A549 (cell line): ENCODE data around the gene LEKR1. TPM values are rescaled to one million over a fixed set of nuclear protein-coding genes. Genes with fewer than 3 reads are reported as not detected.

Source experiments
- ATAC-seq, 2 experiments: fragments of 200-7000 bp in 1 of 2; fragments of >200 bp in 1 of 2; cut with Nextera tagmentation in 1 of 2; cut with Tn5 transposase in 1 of 2; 3 replicates each; pipeline versions ENCODE4 v1.8.0 to v1.9.1; 2018 to 2020; ENCODE audit warnings: mild to moderate bottlenecking in 1 of 2, moderate library complexity in 1 of 2
- CTCF ChIA-PET: fragments of 300-600 bp; sonication (Branson Sonifier 250); formaldehyde crosslinking; extraction: SDS; loops from one replicate; lab custom pipeline; 2021; ENCODE audit warnings: antibody characterized with exemption, inconsistent platforms; lab: Yijun Ruan, JAX
- POLR2A ChIA-PET: fragments of 350-600 bp; formaldehyde crosslinking; extraction: SDS; loops from one replicate; lab custom pipeline; 2021; ENCODE audit warnings: antibody characterized with exemption, inconsistent platforms; lab: Yijun Ruan, JAX
- DNase-seq, 2 experiments: peaks; one replicate each; pipeline versions ENCODE4 v3.0.0 to v3.0.0-alpha.2; 2011 to 2016; ENCODE audit warnings: low read depth in 1 of 2, low spot score in 1 of 2
- FAIRE-seq: peaks from 2 replicates; lab custom pipeline; 2011; peaks lifted over from hg19 to GRCh38; lab: Jason Lieb, UNC
- H3K27ac ChIP-seq, 2 experiments: fragments of >200 bp; sonication (Bioruptor Twin); formaldehyde crosslinking; 3 replicates each; pipeline ENCODE4 v1.5.1; 2016 to 2017
- H3K4me1 ChIP-seq: fragments of >200 bp; sonication (Bioruptor Twin); formaldehyde crosslinking; 3 replicates; pipeline ENCODE4 v1.6.1; 2016
- H3K4me2 ChIP-seq: fragments of >200 bp; sonication (Bioruptor Twin); formaldehyde crosslinking; 3 replicates; pipeline ENCODE4 v1.6.1; 2016
- H3K4me3 ChIP-seq: fragments of >200 bp; sonication (Bioruptor Twin); formaldehyde crosslinking; 3 replicates; pipeline ENCODE4 v1.5.1; 2016
- H3K9me3 ChIP-seq: fragments of >200 bp; sonication (Bioruptor Twin); formaldehyde crosslinking; 3 replicates; pipeline ENCODE4 v1.6.1; 2016
- BHLHE40 ChIP-seq: IDR thresholded peaks from 2 replicates; pipeline ENCODE4 v1.6.1; 2012; ENCODE audit warnings: low read depth, low read length, inconsistent platforms
- CEBPB ChIP-seq, 2 experiments: fragments of >200 bp in 1 of 2; sonication (Bioruptor Twin) in 1 of 2; formaldehyde crosslinking in 1 of 2; IDR thresholded peaks; 2 replicates each; pipeline ENCODE4 v1.6.1; 2012 to 2016
- ESRRA ChIP-seq: fragments of 150-350 bp; IDR thresholded peaks from 2 replicates; pipeline ENCODE4 v1.6.1; 2014; ENCODE audit warnings: mild to moderate bottlenecking, low read length, borderline replicate concordance
- HOXA7 ChIP-seq: fragments of 250-450 bp; sonication (Bioruptor Pico); IDR thresholded peaks from 2 replicates; pipeline ENCODE4 v1.5.0; 2020; ENCODE audit warnings: mild to moderate bottlenecking, moderate library complexity
- HOXB13 ChIP-seq: fragments of 250-450 bp; sonication (Bioruptor Pico); IDR thresholded peaks from 2 replicates; pipeline ENCODE4 v1.5.0; 2020; ENCODE audit warnings: low read depth, mild to moderate bottlenecking, moderate library complexity
- HOXB5 ChIP-seq: fragments of 250-450 bp; sonication (Bioruptor Pico); IDR thresholded peaks from 2 replicates; pipeline ENCODE4 v1.5.0; 2020; ENCODE audit warnings: mild to moderate bottlenecking, moderate library complexity
- KDM1A ChIP-seq: fragments of 200-600 bp; sonication (generic); IDR thresholded peaks from 2 replicates; pipeline ENCODE4 v1.6.1; 2016; ENCODE audit warnings: low read depth, mild to moderate bottlenecking
- MAFK ChIP-seq: fragments of 450-650 bp; IDR thresholded peaks from 2 replicates; pipeline ENCODE4 v1.6.1; 2014; ENCODE audit not compliant: partially characterized antibody
- MAZ ChIP-seq: fragments of 150-350 bp; IDR thresholded peaks from 2 replicates; pipeline ENCODE4 v1.6.1; 2014; ENCODE audit warnings: antibody characterized with exemption, low read depth, low read length, borderline replicate concordance
- NR3C1 ChIP-seq: fragments of >200 bp; sonication (Bioruptor Twin); formaldehyde crosslinking; IDR thresholded peaks from 3 replicates; pipeline ENCODE4 v1.6.1; 2017
- PHF8 ChIP-seq: fragments of 200-600 bp; sonication (generic); IDR thresholded peaks from 2 replicates; pipeline ENCODE4 v1.6.1; 2016; ENCODE audit warnings: low read depth, mild to moderate bottlenecking, antibody characterized with exemption, moderate library complexity, borderline replicate concordance
- RCOR1 ChIP-seq: fragments of 150-350 bp; IDR thresholded peaks from 2 replicates; pipeline ENCODE4 v1.6.1; 2014; ENCODE audit warnings: antibody characterized with exemption, low read length, low read depth
- RNF2 ChIP-seq: fragments of 200-600 bp; sonication (generic); IDR thresholded peaks from 2 replicates; pipeline ENCODE4 v1.6.1; 2016; ENCODE audit warnings: low read depth, mild to moderate bottlenecking, antibody characterized with exemption, moderate library complexity, borderline replicate concordance
- SREBF2 ChIP-seq: fragments of 450-650 bp; IDR thresholded peaks from 2 replicates; pipeline ENCODE4 v1.6.1; 2014; ENCODE audit warnings: mild to moderate bottlenecking, moderate library complexity
- TFCP2L1 ChIP-seq: fragments of 250-450 bp; sonication (Bioruptor Pico); IDR thresholded peaks from 2 replicates; pipeline ENCODE4 v1.5.0; 2021; ENCODE audit warnings: mild to moderate bottlenecking
- WGBS: methylation state at CpG from one replicate; pipeline ENCODE4 v1.1.6; 2017; ENCODE audit errors: missing lambda C conversion rate; 5-methylcytosine and 5-hydroxymethylcytosine counted together
- polyA plus RNA-seq, 4 experiments: library from polyadenylated mRNA; depleted of rRNA in 3 of 4; stranded (reverse); fragments of >200 nt; fragmentation: RNase III in 1 of 4; extraction: RNeasy Plus Mini Kit Qiagen cat#74134 plus additional on column Dnase treatment in 1 of 4; gene quantifications; 2 replicates in 3 of 4; 3 replicates in 1 of 4; pipeline ENCODE4 v1.2.3, GENCODE V29; 2011 to 2017
- TF ChIP-seq, protein P1 (sequence below): fragments of 250-450 bp; sonication (Bioruptor Pico); IDR thresholded peaks from 2 replicates; pipeline ENCODE4 v1.5.0; 2021; ENCODE audit warnings: mild to moderate bottlenecking, moderate library complexity, borderline replicate concordance
- TF ChIP-seq, protein P2 (sequence below): IDR thresholded peaks from 2 replicates; pipeline ENCODE4 v1.6.1; 2012; ENCODE audit warnings: low read depth, borderline replicate concordance
- TF ChIP-seq, protein P3 (sequence below): fragments of 250-450 bp; sonication (Bioruptor Pico); IDR thresholded peaks from 2 replicates; pipeline ENCODE4 v1.5.0; 2020; ENCODE audit warnings: low read depth, mild to moderate bottlenecking, moderate library complexity
- TF ChIP-seq, protein P4 (sequence below): IDR thresholded peaks from 2 replicates; pipeline ENCODE4 v1.6.1; 2012

Gene LEKR1
- polyA plus RNA-seq, 2 of the 4 experiments (the other 2 are of a cell fraction), result 1.3 to 1.4 TPM

DNA sequence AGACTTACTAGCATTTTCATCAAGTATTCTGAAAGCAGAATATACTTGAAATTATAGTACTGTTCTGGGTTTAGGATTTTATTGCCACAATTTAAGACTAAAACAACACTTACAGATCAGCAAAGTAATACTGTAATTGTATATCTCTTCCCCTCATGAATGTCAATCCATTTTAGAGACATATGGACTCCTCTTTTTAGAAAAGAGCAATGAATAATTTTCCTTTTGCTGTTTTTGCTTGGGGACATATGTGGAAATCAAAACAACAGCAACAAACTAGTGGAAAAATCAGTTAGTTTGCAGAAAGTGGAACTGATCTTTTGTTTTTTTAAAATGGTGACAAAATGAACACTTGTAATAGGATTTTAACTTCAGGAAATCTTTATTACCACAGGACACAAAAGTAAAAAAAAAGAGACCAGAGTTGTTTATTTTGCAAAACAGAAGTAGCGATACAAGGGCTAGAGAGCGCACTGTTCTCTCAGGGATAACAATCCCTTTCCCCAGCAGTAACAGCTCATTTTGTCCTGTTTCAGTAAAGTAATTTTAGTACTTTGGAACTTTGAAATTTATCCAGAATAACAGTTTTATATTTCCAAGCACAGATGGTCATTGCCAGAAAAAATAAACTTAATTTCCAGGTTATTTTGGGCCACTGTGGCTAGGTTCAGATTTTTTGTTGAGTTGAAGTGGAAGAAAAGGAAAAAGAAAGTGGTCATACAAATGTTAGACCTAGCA, 17.1 kb downstream of the LEKR1 start:
- DNase-seq, result no peak
- H3K9me3 ChIP-seq, result no peaks in the 10 kb centered on the region
- ChIA-PET CTCF (no interaction called here), POLR2A (no interaction called here)
- 95% methylated on average over 2 of the region's 2 CpGs for WGBS
- no peak overlapping the region for H3K4me2 ChIP-seq
- TF ChIP-seq BHLHE40, result no peak
- TF ChIP-seq MAFK, result no peak
- no peak for TF ChIP-seq PHF8
- no peak for TF ChIP-seq RCOR1
- TF ChIP-seq SREBF2, result no peak
- TF ChIP-seq, protein P1, sequence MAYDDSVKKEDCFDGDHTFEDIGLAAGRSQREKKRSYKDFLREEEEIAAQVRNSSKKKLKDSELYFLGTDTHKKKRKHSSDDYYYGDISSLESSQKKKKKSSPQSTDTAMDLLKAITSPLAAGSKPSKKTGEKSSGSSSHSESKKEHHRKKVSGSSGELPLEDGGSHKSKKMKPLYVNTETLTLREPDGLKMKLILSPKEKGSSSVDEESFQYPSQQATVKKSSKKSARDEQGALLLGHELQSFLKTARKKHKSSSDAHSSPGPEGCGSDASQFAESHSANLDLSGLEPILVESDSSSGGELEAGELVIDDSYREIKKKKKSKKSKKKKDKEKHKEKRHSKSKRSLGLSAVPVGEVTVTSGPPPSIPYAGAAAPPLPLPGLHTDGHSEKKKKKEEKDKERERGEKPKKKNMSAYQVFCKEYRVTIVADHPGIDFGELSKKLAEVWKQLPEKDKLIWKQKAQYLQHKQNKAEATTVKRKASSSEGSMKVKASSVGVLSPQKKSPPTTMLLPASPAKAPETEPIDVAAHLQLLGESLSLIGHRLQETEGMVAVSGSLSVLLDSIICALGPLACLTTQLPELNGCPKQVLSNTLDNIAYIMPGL (CRISPR knock-in tag), result no peak
- TF ChIP-seq NR3C1, result no peak
- no peak for TF ChIP-seq TFCP2L1 (CRISPR knock-in tag)
- TF ChIP-seq, protein P2, sequence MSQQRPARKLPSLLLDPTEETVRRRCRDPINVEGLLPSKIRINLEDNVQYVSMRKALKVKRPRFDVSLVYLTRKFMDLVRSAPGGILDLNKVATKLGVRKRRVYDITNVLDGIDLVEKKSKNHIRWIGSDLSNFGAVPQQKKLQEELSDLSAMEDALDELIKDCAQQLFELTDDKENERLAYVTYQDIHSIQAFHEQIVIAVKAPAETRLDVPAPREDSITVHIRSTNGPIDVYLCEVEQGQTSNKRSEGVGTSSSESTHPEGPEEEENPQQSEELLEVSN, result no peak
- ATAC-seq, result no peak
- no peaks in the 10 kb centered on the region for H3K4me1 ChIP-seq
- FAIRE-seq, result no peak
- H3K4me3 ChIP-seq, result no peak overlapping the region
- no peak overlapping the region for H3K27ac ChIP-seq

DNA sequence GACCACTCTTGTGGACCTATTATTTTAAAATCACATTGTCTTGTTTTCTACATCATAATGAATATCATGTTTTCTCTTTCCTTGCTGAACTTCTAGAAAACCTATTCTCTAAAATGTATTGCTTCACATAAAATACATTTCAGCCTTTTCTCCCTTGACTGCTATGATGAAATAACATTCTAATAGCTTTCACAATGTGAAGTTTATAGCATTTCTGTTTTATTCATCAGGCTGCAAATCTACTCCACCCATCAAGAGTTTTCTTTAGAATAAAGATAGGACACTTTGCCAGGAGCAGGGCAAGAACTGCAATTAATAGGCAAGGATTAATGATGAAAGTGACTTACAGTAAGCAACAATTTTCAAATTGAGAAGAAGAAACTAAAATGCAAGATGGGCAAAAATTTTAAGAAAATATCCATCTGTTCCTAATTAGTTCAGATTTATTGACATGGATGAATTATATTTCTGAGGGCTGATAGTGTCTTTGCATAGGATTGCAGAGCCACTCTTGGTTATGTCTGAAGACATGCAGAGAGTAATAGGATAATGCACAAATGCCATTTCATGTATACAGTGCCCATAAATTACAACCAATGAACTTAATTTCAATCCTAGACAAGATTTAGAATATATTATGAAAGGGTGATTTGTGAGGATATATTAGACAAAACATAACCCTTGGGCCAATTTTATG, 21.7 kb downstream of the LEKR1 start:
- no peak overlapping the region for H3K4me2 ChIP-seq
- no peaks in the 10 kb centered on the region for H3K9me3 ChIP-seq
- ATAC-seq (no peak), DNase-seq (no peak), FAIRE-seq (no peak)
- POLR2A ChIA-PET, result no interaction called here
- CTCF ChIA-PET, result no interaction called here
- H3K4me1 ChIP-seq, result no peaks in the 10 kb centered on the region
- no peak overlapping the region for H3K27ac ChIP-seq
- TF ChIP-seq, protein P3, sequence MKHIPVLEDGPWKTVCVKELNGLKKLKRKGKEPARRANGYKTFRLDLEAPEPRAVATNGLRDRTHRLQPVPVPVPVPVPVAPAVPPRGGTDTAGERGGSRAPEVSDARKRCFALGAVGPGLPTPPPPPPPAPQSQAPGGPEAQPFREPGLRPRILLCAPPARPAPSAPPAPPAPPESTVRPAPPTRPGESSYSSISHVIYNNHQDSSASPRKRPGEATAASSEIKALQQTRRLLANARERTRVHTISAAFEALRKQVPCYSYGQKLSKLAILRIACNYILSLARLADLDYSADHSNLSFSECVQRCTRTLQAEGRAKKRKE (CRISPR knock-in tag), result no peak
- peak; percentile 67 for TF ChIP-seq MAFK
- H3K4me3 ChIP-seq, result no peak overlapping the region

DNA sequence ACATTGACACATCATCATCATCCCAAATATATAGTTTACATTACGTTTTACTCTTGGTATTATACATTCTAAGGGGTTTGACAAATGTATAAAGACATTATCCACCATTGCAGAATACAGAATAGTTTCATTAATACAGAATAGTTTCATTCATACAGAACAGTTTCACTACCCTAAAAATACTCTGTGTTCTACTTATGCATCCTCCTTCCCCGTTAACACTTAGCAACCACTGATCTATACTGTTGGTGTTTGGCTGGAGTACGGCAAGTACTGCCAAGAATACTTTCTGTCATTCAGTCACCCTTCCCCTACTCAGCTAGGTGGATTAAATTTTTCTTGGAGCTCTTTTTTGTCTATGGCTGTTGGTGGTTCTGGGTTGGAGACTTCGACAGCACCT, 33.4 kb downstream of the LEKR1 start:
- no peak for FAIRE-seq
- POLR2A ChIA-PET, result no interaction called here
- Histone ChIP-seq H3K4me2 (no peak overlapping the region), H3K4me3 (no peak overlapping the region), H3K9me3 (no peaks in the 10 kb centered on the region), H3K4me1 (no peaks in the 10 kb centered on the region)
- no peak for DNase-seq
- no peak for ATAC-seq
- WGBS, result 69% methylated on average over 4 of the region's 4 CpGs
- CTCF ChIA-PET, result no interaction called here
- no peak for TF ChIP-seq KDM1A
- no peak for TF ChIP-seq RNF2
- no peak for TF ChIP-seq HOXB5 (CRISPR knock-in tag)
- no peak for TF ChIP-seq HOXB13 (CRISPR knock-in tag)
- TF ChIP-seq, protein P4, sequence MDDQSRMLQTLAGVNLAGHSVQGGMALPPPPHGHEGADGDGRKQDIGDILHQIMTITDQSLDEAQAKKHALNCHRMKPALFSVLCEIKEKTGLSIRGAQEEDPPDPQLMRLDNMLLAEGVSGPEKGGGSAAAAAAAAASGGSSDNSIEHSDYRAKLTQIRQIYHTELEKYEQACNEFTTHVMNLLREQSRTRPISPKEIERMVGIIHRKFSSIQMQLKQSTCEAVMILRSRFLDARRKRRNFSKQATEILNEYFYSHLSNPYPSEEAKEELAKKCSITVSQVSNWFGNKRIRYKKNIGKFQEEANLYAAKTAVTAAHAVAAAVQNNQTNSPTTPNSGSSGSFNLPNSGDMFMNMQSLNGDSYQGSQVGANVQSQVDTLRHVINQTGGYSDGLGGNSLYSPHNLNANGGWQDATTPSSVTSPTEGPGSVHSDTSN, result no peak
- no peak for TF ChIP-seq MAZ
- no peak for TF ChIP-seq ESRRA
- TF ChIP-seq CEBPB (IDR thresholded peaks at IDR 0.05), result no peak
- no peak for TF ChIP-seq HOXA7 (CRISPR knock-in tag)
- TF ChIP-seq, protein P3 (CRISPR knock-in tag), result no peak
- no peak for TF ChIP-seq PHF8
- TF ChIP-seq, all 56 proteins: peak for 0
- no peak overlapping the region for H3K27ac ChIP-seq
